Vagina (tissue), 2 donors: ENCODE measurements around the gene OCRL.

Source experiments
- CTCF ChIP-seq, 3 experiments: fragments of 450-650 bp in 2 of 3; fragments of 200-600 bp in 1 of 3; sonication (generic) in 1 of 3; IDR thresholded peaks; one replicate each; pipeline ENCODE4 v1.5.1; 2017 to 2019; ENCODE audit warnings: antibody characterized with exemption in 3 of 3, mild to moderate bottlenecking in 2 of 3, moderate library complexity in 2 of 3
- POLR2A ChIP-seq, 2 donors: fragments of 450-650 bp; IDR thresholded peaks; one replicate each; pipeline ENCODE4 v1.6.1; 2017; ENCODE audit warnings: antibody characterized with exemption in 2 of 2, mild to moderate bottlenecking in 2 of 2, moderate library complexity in 2 of 2
- POLR2AphosphoS5 ChIP-seq, 2 donors: sonication (generic); formaldehyde crosslinking; IDR thresholded peaks; one replicate each; pipeline ENCODE4 v1.9.0; 2017; ENCODE audit warnings: antibody characterized with exemption in 2 of 2, mild to moderate bottlenecking in 2 of 2, low read depth in 1 of 2; ENCODE audit not compliant: insufficient read depth in 1 of 2

DNA sequence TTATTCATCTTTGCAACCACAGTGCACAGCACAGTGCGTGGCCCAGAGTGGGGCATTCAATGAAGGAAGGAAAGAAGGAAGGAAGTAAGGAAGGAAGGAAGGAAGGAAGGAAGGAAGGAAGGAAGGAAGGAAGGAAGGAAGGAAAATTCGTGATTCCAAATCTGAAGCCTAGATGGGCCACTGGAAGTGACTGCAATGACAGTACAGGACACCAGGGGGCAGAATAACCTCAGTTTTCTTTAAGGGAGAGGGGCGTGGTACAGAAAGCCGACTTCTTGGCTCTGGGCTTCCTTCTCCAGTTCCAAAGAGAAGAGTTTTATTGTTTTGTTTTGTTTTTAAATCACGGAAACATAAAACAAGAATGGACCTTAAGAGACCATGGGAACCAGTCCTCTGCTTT lies 66.9 kb downstream of the OCRL start:
- TF ChIP-seq POLR2AphosphoS5 (IDR thresholded peaks at IDR 0.05; ENCODE audit: insufficient read depth in 1 of 2, low read depth in 1 of 2): no peak
- no peak for TF ChIP-seq POLR2A (IDR thresholded peaks at IDR 0.05)
- TF ChIP-seq CTCF (IDR thresholded peaks at IDR 0.05): peak; percentile 74 to 89 (median 85)
